K562 treated with DMSO at 1 percent for 48 hours (cell line): ENCODE data around the gene PUSL1. TPM values are rescaled to one million over a fixed set of nuclear protein-coding genes. Genes with fewer than 3 reads are reported as not detected.

Experiments used
- total RNA-seq: library from RNA; unstranded; fragments of 300-600 nt; gene quantifications from 2 replicates; pipeline ENCODE4 v1.2.3, GENCODE V29; 2022; ENCODE audit warnings: low replicate concordance; ENCODE audit errors: extremely low read depth

Gene PUSL1
- not detected in 2 replicates for total RNA-seq

GRCh38 chr1:1307923-1308755 lies at the start of gene PUSL1, which contains the start of gene ACAP3:
Gene PUSL1, plus strand, starts transcription at chr1:1308597. Its CDS starts 47 bp downstream, at chr1:1308644.
Gene ACAP3, minus strand, starts transcription at chr1:1307930. Its CDS starts 115 bp downstream, at chr1:1307815.

GRCh38 chr1:1273512-1274298 lies 34.7 kb upstream of the PUSL1 start, which contains the start of gene UBE2J2:
Gene UBE2J2, minus strand, starts transcription at chr1:1273854. Its CDS starts 5,862 bp downstream, at chr1:1267992.

GRCh38 chr1:1324524-1325287 lies 16.3 kb downstream of the PUSL1 start, which contains the start of the genes CPTP and INTS11:
Gene CPTP, plus strand, starts transcription at chr1:1324802. Its CDS starts 2,109 bp downstream, at chr1:1326911.
Gene INTS11, minus strand, starts transcription at chr1:1324660. Its CDS starts 52 bp downstream, at chr1:1324608.

GRCh38 chr1:1331068-1331965 lies 22.9 kb downstream of the PUSL1 start, which contains the start of gene TAS1R3:
Gene TAS1R3, plus strand, starts transcription at chr1:1331280. Its CDS starts 66 bp downstream, at chr1:1331346.

GRCh38 chr1:1349256-1350012 lies 41.0 kb downstream of the PUSL1 start, which contains the start of gene DVL1:
Gene DVL1, minus strand, starts transcription at chr1:1349418. Its CDS starts 353 bp downstream, at chr1:1349065.

GRCh38 chr1:1358433-1359271 lies 50.3 kb downstream of the PUSL1 start, which contains the start of gene MXRA8:
Gene MXRA8, minus strand, starts transcription at chr1:1358555. Its CDS starts 51 bp downstream, at chr1:1358504.

Other genes with a start within 250 kb of the PUSL1 start
- gene RNF223, start 234.3 kb upstream of the PUSL1 start, total RNA-seq = not detected in 2 replicates
- not detected in 2 replicates for gene C1orf159, start 192.5 kb upstream of the PUSL1 start, total RNA-seq
- not detected in 2 replicates for gene TTLL10, start 134.7 kb upstream of the PUSL1 start, total RNA-seq
- gene TNFRSF18, start 102.0 kb upstream of the PUSL1 start, total RNA-seq = not detected in 2 replicates
- gene TNFRSF4, start 94.4 kb upstream of the PUSL1 start, total RNA-seq = not detected in 2 replicates
- gene SDF4, start 76.6 kb upstream of the PUSL1 start, total RNA-seq = not detected in 2 replicates
- not detected in 2 replicates for gene B3GALT6, start 76.4 kb upstream of the PUSL1 start, total RNA-seq
- gene C1QTNF12, start 61.9 kb upstream of the PUSL1 start, total RNA-seq = not detected in 2 replicates
- gene UBE2J2, start 34.7 kb upstream of the PUSL1 start, total RNA-seq = not detected in 2 replicates
- gene SCNN1D, start 28.2 kb upstream of the PUSL1 start, total RNA-seq = not detected in 2 replicates
- gene ACAP3, start 667 bp upstream of the PUSL1 start, total RNA-seq = 171 TPM in 1 of 2 replicates, not detected in the other
- not detected in 2 replicates for gene INTS11, start 16.1 kb downstream of the PUSL1 start, total RNA-seq
- gene CPTP, start 16.2 kb downstream of the PUSL1 start, total RNA-seq = not detected in 2 replicates
- not detected in 2 replicates for gene TAS1R3, start 22.7 kb downstream of the PUSL1 start, total RNA-seq
- gene DVL1, start 40.8 kb downstream of the PUSL1 start, total RNA-seq = not detected in 2 replicates
- gene MXRA8, start 50.0 kb downstream of the PUSL1 start, total RNA-seq = not detected in 2 replicates
- not detected in 2 replicates for gene AURKAIP1, start 66.6 kb downstream of the PUSL1 start, total RNA-seq
- gene CCNL2, start 90.7 kb downstream of the PUSL1 start, total RNA-seq = not detected in 2 replicates
- not detected in 2 replicates for gene MRPL20, start 98.7 kb downstream of the PUSL1 start, total RNA-seq
- gene ANKRD65, start 112.7 kb downstream of the PUSL1 start, total RNA-seq = not detected in 2 replicates
- gene VWA1, start 127.1 kb downstream of the PUSL1 start, total RNA-seq = not detected in 2 replicates
- not detected in 2 replicates for gene ATAD3C, start 141.1 kb downstream of the PUSL1 start, total RNA-seq
- not detected in 2 replicates for gene ATAD3B, start 163.2 kb downstream of the PUSL1 start, total RNA-seq
- gene ATAD3A, start 203.6 kb downstream of the PUSL1 start, total RNA-seq = 223 TPM in 1 of 2 replicates, not detected in the other
- gene TMEM240, start 232.0 kb downstream of the PUSL1 start, total RNA-seq = not detected in 2 replicates